IPS-18c (cell line): ENCODE results near the gene UBR2.
"Not testable (repeated sequence)": the region's sequence is repeated elsewhere in the genome, so short reads cannot be mapped to it uniquely, and the experiment has no call there.

Experiments
- H3K4me3 ChIP-seq: 2 replicates; pipeline ENCODE4 v1.7.0; 2013; ENCODE audit warnings: low read depth, mild to moderate bottlenecking, low read length, moderate library complexity; ENCODE audit not compliant: insufficient read depth
- H3K9me3 ChIP-seq: one replicate; pipeline ENCODE4 v1.6.1; 2013; ENCODE audit warnings: mild to moderate bottlenecking, low read length, moderate library complexity; ENCODE audit not compliant: control insufficient read depth, insufficient read depth

UBR2 gene

GRCh38 chr6:42547407-42548329, 16.2 kb upstream of the UBR2 start:
- no peaks in the 10 kb centered on the region for H3K9me3 ChIP-seq
- peak overlapping the region; percentile 48; the same call in 1 of the 2 replicates for H3K4me3 ChIP-seq

DNA sequence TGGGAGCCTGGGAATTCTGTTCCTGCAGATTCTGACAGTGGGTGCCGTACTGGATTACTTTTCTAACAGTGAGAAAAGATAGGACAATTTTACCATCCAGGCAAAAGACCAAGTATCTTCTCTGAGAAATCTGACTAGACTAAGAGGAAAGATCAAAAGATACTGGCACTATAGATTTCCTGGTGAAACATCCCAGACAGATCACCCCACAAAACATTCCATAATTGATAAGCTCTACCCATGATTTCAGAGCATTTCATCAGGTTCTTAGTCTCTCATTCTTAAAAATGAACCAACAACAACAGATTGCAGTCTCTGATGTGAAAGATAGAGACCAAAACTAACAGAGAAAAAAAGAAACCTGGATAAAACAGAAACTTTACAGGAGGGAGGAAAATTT, 13.6 kb upstream of the UBR2 start:
- Histone ChIP-seq H3K9me3 (no peaks in the 10 kb centered on the region), H3K4me3 (no peak overlapping the region)

- Histone ChIP-seq H3K4me3 (no peak overlapping the region), H3K9me3 (no peaks in the 10 kb centered on the region)
Observed at GRCh38 chr6:42551217-42551616, 12.6 kb upstream of the UBR2 start.

DNA sequence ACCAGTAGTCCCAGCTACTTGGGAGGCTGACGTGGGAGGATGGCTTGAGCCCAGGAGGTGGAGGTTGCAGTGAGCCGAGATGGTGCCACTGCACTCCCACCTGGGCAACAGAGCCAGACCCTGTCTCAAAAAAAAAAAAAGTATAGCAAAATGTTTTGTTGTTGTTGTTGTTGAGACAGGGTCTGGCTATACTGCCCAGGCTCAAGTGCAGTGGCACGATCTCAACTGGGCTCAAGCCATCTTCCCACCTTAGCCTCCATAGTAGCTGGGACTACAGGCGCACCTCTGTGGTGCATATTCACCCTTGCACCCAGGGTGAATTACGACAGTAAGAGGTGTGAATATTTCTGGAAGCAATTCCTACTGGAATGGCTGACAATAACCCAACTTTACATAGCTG, 11.4 kb upstream of the UBR2 start:
- Histone ChIP-seq H3K4me3 (no peak overlapping the region), H3K9me3 (no peaks in the 10 kb centered on the region)

- Histone ChIP-seq H3K9me3 (no peaks in the 10 kb centered on the region), H3K4me3 (no peak overlapping the region)
Observed at GRCh38 chr6:42555477-42556457, 8.1 kb upstream of the UBR2 start.

DNA sequence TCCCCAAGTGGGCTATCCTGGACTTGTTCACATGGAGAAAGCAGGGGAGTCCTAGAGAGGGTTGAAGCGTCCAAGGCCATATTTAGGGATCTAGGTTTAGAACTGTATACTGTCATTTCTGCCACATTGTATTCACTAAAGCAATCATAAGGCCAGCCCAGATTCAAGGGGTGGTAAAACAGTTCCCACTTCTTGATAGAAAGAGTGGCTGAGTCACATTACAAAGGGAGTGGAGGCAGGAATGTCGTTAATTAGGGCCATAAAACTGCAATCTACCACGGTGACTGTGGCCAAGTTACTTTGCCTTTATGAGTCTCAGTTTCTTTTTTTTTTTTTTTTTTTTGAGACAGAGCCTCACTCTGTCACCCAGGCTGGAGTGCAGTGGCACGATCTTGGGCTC, 7.4 kb upstream of the UBR2 start:
- no peaks in the 10 kb centered on the region for H3K9me3 ChIP-seq
- no peak overlapping the region for H3K4me3 ChIP-seq

- not testable (repeated sequence) for H3K9me3 ChIP-seq, H3K4me3 ChIP-seq
Observed at GRCh38 chr6:42559276-42559675, 4.6 kb upstream of the UBR2 start.

GRCh38 chr6:42561986-42562385, 1.8 kb upstream of the UBR2 start:
- no peaks in the 10 kb centered on the region for H3K9me3 ChIP-seq
- no peak overlapping the region for H3K4me3 ChIP-seq

- H3K9me3 ChIP-seq, result no peaks in the 10 kb centered on the region
- no peak overlapping the region for H3K4me3 ChIP-seq
Observed at GRCh38 chr6:42562788-42563405, 932 bp upstream of the UBR2 start.

DNA sequence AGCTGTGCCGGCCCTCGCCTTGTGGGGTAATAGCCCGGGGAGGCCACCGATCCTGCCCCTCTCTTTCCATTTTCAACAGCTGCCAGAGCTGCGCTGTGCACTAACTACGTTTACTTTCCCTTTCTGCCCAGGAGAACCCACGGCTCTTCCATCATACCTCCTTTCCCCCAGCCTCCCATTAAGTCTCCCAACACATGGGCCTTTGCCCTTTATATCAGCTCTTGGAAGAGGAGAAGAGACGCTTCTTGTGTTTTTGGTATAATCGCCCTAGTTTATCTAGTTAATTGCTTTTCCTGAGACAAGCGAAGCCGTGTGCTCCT, 637 bp downstream of the UBR2 start:
- peak overlapping the region; percentile 95 for H3K4me3 ChIP-seq

GRCh38 chr6:42565823-42566613, 2.2 kb downstream of the UBR2 start:
- Histone ChIP-seq H3K9me3 (no peaks in the 10 kb centered on the region), H3K4me3 (peak overlapping the region; percentile 95; the same call in 1 of the 2 replicates)

More for the DNA sequence above, 637 bp downstream of the UBR2 start:
- H3K9me3 ChIP-seq, result no peaks in the 10 kb centered on the region

DNA sequence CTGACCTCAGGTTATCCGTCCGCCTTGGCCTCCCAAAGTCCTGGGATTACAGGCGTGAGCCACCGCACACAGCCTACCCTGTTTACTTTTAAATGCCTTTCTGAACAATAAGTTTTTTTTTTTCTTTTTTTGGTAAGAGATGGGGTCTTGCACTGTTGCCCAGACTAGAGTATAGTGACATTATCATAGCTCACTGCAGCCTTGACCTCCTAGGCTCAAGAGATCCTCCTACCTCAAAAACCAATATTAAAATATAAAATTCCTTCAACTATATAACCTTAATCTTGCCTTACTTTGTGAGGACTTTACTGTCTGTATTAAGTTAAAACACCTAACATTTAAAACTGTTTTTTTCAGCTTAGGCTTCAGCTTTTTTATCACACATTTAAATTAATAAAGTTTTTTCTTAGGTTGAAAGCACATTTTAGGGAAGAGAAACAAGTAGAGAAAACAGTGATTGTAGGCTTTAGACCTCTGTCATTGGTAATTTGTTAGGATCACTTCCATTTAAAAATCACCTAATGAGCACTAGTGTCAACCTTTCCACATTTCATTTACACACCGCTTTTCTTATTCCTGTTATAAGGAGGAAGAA, 2.9 kb downstream of the UBR2 start:
- H3K9me3 ChIP-seq, result no peaks in the 10 kb centered on the region
- no peak overlapping the region for H3K4me3 ChIP-seq

DNA sequence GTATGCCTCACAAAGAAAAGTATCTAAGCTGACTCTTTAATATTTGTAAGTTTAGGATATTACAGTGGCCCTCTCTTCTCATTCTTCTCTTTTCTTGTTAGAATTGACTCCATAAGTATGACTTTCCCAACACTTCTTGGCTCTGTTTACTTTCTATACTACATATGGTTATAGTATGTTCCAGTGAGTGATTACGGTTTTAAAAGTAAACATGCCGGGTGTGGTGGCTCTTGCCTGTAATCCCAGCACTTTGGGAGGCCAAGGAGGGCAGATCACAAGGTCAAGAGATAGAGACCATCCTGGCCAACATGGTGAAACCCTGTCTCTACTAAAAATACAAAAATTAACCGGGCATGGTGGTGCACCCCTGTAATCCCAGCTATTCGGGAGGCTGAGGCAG, 3.4 kb downstream of the UBR2 start:
- H3K9me3 ChIP-seq, H3K4me3 ChIP-seq: not testable (repeated sequence)

- no peak overlapping the region for H3K4me3 ChIP-seq
- no peaks in the 10 kb centered on the region for H3K9me3 ChIP-seq
Observed at GRCh38 chr6:42569102-42570028, 5.5 kb downstream of the UBR2 start.

DNA sequence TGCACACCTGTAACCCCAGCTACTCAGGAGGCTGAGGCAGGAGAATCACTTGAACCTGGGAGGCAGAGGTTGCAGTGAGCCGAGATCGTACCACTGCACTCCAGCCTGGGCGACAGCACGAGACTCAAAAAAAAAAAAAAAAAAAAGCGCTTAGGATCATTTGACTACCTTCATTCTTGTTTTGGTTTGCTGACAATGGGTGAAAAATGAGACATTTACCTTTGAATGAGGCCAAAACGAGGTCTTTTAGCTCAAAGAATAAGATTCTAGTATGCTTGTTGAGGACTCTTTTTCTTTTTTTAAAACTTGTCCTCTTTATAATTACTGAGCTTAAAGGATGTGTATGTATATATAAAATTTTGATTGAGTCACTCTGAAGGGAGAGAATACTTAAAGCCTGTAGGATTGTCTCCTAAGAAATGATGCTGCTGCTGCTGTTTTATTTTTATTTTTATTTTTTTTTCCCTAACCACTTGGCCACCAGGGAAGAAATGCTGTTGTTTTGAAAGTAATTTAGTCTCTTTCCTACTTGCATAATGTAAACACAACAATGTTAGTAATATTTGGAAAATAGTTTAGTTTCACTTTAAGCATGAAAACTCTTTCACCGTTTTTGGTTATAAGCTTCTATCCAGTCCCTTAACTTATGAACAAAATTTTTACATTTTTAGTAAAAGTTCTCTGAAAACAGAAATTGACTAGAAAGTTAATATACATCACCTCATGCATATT, 7.9 kb downstream of the UBR2 start:
- no peak overlapping the region for H3K4me3 ChIP-seq

More for the DNA sequence above, 7.9 kb downstream of the UBR2 start:
- no peaks in the 10 kb centered on the region for H3K9me3 ChIP-seq
